Non-pigmented ciliary epithelial cell (primary cell): ENCODE data around the gene LAMP2.

Experiments used
- DNase-seq: peaks from one replicate; pipeline ENCODE4 v3.0.0-alpha.2; 2010; ENCODE audit warnings: low read depth

LAMP2 gene

DNA sequence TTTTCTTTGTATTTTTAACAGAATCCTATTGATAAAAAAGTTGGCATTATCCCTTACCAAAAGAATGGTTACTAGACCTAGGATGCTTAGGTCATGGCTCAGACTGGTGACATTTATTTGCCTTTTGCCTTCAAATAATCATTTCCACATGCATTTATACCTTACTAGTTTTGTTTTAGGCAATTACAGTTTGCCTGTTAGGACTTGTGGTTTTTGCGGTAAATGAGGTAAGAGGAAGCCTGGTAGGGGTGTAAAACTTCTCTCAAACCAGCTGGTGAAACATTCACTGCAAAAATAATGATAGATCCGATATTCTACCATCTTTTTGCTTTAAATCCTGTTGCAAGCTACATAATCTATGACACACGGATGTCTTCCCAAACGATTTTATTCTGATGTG, 12.1 kb downstream of the LAMP2 start:
- no peak for DNase-seq

GRCh38 chrX:120453985-120454384, 15.1 kb downstream of the LAMP2 start:
- no peak for DNase-seq

DNA sequence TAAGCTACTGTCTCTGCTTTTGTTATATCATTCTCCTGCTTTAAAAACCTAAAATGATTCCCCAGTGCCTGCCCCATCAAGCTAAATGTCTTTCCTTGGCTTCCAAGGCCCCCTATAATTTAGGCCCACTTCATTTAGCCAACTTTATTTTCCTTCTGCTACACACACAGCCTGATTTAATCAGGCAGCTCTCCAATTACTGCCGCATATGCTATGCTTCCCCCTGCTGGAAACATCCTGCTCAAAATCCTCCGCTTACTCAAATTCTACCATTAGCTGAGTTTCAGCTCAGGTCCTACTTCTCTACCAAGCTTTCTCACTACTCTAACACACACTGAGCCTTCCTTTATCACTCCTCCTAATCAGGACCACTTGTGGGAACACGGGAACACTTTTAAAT, 17.0 kb downstream of the LAMP2 start:
- DNase-seq, result no peak

DNA sequence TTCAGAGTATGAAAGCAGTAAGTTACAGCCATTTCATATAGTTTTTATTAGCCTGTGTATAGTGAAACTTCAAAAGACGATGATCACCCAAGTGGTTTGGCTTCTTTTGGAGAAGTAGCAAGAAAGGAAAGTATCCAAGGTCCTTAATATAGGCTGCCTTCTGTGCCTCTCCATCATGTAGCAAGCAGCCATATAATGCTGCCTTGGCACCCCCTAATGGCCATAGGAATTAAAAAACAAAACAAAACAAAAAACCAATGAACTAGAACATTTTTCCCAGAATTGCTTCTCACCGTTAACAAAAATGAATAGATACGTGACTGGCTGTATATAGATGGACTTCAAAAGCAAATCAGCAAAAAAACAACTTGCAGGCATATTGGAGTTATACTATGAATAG, 18.9 kb downstream of the LAMP2 start:
- no peak for DNase-seq

DNA sequence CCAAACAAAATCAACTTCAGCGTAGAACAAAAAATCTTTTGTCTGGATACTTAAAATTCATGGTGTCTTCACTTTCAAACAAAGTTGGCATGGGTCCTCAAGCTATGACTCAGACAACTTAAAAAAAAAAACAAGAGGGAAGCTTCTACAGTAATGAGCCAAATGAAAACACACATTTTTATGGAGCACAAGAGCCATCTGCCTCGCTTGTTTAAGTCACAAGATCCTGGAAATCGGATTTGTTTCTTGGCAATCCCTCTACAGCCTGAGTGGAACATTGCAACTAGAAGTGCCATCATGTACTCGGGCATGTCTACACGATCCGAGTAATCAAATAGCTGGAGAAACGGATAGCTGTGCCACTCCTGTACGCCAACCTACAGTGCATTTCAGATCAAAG, 22.6 kb downstream of the LAMP2 start:
- DNase-seq, result no peak

- DNase-seq, result no peak
Observed at GRCh38 chrX:120439921-120440320, 29.2 kb downstream of the LAMP2 start.

DNA sequence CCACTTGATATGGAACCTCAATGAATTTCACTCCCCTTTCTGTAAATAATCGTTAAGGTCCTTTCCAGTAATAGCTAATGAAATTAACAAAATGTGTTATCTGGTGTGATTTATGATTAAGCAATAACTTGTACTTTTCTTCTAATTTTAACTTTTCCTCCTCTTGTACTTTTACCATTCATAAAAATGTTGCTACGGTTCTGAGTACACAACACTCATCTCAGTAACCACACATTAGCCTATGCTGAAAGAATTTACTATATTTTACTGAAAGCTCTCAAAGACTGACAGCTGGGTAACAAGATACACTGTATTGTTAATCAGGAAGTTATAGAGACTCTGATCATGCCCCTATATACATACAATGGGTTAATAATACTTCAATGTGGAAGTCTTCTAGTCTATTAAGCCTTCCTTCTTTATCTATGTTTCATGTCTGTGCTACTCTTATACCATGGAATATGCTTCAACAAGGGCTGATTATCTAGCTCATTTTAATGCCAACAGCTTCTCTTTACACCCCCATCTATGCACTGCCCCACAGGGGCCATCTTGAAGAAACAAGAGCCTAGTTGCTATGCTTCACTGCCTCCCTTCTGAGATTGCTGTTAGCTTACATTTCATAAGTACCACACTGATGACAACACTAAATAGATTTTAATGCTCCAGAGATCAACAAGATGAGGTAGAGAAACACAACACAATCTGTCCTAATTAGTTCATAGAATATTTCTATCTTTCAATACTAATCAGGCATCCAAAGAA, 39.1 kb downstream of the LAMP2 start:
- DNase-seq, result no peak

DNA sequence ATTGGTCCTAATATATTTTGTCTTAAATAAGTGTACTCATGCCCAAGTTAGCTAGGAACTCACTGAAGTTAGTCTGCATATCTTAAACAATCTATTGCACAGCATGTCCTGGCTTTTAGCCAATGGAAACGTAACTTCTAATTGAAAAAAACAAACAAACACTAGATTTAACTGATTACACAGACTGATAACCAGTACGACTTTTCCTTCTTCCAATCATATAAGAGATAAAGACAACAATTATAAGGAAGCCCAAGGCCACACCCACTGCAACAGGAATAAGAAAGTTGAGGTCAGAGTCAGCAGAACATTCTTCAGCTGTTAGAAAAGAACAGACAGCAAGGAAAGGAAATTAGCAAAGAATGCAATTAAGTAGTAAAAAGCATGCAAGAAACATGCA, 40.8 kb downstream of the LAMP2 start:
- no peak for DNase-seq

- DNase-seq, result no peak
Observed at GRCh38 chrX:120426599-120426998, 42.5 kb downstream of the LAMP2 start.

GRCh38 chrX:120419463-120419862, 49.6 kb downstream of the LAMP2 start:
- DNase-seq, result no peak

GRCh38 chrX:120408168-120408567, 60.9 kb downstream of the LAMP2 start:
- DNase-seq, result no peak

DNA sequence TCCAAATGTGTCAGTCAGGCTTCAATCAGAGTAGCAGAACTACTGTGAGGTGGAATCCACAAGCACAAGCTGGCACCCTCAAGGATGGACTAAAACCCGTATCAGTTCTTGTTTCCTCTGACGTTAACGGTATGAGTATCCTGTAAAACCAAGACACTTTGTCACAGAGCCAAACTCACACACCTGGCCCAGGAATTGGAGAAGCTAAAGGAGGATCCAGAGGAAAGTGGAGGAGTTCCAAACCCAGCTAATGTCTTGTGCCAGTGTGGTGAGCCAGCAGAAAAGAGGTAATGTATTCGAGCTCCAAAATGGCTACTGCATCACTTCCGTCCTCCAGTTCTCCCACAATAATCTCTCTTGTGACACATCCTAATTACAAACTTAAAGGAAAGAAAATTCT, 62.5 kb downstream of the LAMP2 start:
- DNase-seq, result no peak

GRCh38 chrX:120402369-120402768, 66.7 kb downstream of the LAMP2 start:
- DNase-seq, result no peak

GRCh38 chrX:120401301-120401700, 67.8 kb downstream of the LAMP2 start:
- DNase-seq, result no peak

- no peak for DNase-seq
Observed at GRCh38 chrX:120380699-120381098, 88.4 kb downstream of the LAMP2 start.

- DNase-seq, result no peak
Observed at GRCh38 chrX:120379937-120380681, 89.0 kb downstream of the LAMP2 start.

- no peak for DNase-seq
Observed at GRCh38 chrX:120378570-120378969, 90.5 kb downstream of the LAMP2 start.
